Stimulated activated effector memory CD8-positive, alpha-beta T cell treated with anti-CD3 and anti-CD28 coated beads, Interleukin-12 subunit alpha, Interleukin-12 subunit beta, amount 100 ng/mL, for 72 hours (primary cell): ENCODE data around the gene DUSP23.

Source experiments
- ATAC-seq: fragments of 150-1000 bp; cut with Tn5 transposase; 2 replicates; pipeline ENCODE4 v1.10.0; 2021
- DNase-seq, 2 donors: peaks; one replicate each; pipeline ENCODE4 v3.0.0; 2021 to 2022; ENCODE audit warnings: low spot score in 2 of 2
- H3K27ac Mint-ChIP-seq: one replicate; pipeline ENCODE4 v1.8.0; 2022; ENCODE audit warnings: mild to moderate bottlenecking, mixed read lengths
- H3K36me3 Mint-ChIP-seq: one replicate; pipeline ENCODE4 v1.8.0; 2022; ENCODE audit warnings: mild to moderate bottlenecking, mixed read lengths
- H3K4me1 Mint-ChIP-seq: one replicate; pipeline ENCODE4 v1.8.0; 2022; ENCODE audit warnings: mixed read lengths
- H3K4me3 Mint-ChIP-seq: one replicate; pipeline ENCODE4 v1.8.0; 2022; ENCODE audit warnings: mild to moderate bottlenecking, mixed read lengths
- H3K9me3 Mint-ChIP-seq: one replicate; pipeline ENCODE4 v1.8.0; 2022; ENCODE audit warnings: mixed read lengths

The DUSP23 gene

GRCh38 chr1:159829273-159829634 is 48.5 kb downstream of the DUSP23 start:
- ATAC-seq: no peak

GRCh38 chr1:159829822-159830465 is 49.2 kb downstream of the DUSP23 start:
- DNase-seq: no peak
- no peak overlapping the region for H3K4me3 Mint-ChIP-seq
- no peaks in the 10 kb centered on the region for H3K36me3 Mint-ChIP-seq
- no peaks in the 10 kb centered on the region for H3K9me3 Mint-ChIP-seq
- H3K27ac Mint-ChIP-seq: no peak overlapping the region
- H3K4me1 Mint-ChIP-seq: peaks cover 54% of the 10 kb centered on the region
- no peak for ATAC-seq

More at GRCh38 chr1:159829273-159829634, 48.5 kb downstream of the DUSP23 start:
- Mint-ChIP-seq H3K9me3 (no peaks in the 10 kb centered on the region), H3K36me3 (no peaks in the 10 kb centered on the region), H3K4me1 (peaks cover 61% of the 10 kb centered on the region), H3K27ac (no peak overlapping the region), H3K4me3 (no peak overlapping the region)
- no peak for DNase-seq

- H3K36me3 Mint-ChIP-seq: no peaks in the 10 kb centered on the region
- H3K9me3 Mint-ChIP-seq: no peaks in the 10 kb centered on the region
- no peak overlapping the region for H3K27ac Mint-ChIP-seq
- DNase-seq (no peak), ATAC-seq (no peak)
- H3K4me1 Mint-ChIP-seq: peaks cover 46% of the 10 kb centered on the region
- H3K4me3 Mint-ChIP-seq: no peak overlapping the region
Measured at GRCh38 chr1:159830722-159831121, 50.0 kb downstream of the DUSP23 start.

GRCh38 chr1:159831412-159832141 is 50.8 kb downstream of the DUSP23 start:
- Mint-ChIP-seq H3K36me3 (peaks cover 1% of the 10 kb centered on the region), H3K4me3 (no peak overlapping the region), H3K27ac (no peak overlapping the region), H3K4me1 (peaks cover 40% of the 10 kb centered on the region), H3K9me3 (no peaks in the 10 kb centered on the region)
- ATAC-seq: no peak
- DNase-seq: no peak
